ENCODE results near the gene NEK1. TPM values are rescaled to one million over a fixed set of nuclear protein-coding genes. Genes with fewer than 3 reads are reported as not detected.
A peak's percentile ranks its signal among the peaks of the same experiment; 100 is the strongest.

Gene NEK1, protein sequence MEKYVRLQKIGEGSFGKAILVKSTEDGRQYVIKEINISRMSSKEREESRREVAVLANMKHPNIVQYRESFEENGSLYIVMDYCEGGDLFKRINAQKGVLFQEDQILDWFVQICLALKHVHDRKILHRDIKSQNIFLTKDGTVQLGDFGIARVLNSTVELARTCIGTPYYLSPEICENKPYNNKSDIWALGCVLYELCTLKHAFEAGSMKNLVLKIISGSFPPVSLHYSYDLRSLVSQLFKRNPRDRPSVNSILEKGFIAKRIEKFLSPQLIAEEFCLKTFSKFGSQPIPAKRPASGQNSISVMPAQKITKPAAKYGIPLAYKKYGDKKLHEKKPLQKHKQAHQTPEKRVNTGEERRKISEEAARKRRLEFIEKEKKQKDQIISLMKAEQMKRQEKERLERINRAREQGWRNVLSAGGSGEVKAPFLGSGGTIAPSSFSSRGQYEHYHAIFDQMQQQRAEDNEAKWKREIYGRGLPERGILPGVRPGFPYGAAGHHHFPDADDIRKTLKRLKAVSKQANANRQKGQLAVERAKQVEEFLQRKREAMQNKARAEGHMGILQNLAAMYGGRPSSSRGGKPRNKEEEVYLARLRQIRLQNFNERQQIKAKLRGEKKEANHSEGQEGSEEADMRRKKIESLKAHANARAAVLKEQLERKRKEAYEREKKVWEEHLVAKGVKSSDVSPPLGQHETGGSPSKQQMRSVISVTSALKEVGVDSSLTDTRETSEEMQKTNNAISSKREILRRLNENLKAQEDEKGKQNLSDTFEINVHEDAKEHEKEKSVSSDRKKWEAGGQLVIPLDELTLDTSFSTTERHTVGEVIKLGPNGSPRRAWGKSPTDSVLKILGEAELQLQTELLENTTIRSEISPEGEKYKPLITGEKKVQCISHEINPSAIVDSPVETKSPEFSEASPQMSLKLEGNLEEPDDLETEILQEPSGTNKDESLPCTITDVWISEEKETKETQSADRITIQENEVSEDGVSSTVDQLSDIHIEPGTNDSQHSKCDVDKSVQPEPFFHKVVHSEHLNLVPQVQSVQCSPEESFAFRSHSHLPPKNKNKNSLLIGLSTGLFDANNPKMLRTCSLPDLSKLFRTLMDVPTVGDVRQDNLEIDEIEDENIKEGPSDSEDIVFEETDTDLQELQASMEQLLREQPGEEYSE (N-terminal part only)
- 26.2 TPM for polyA plus RNA-seq (ENCODE audit: insufficient read length)
- long read RNA-seq, donor 1: 0 reads
- long read RNA-seq, donor 2: 0 reads
- long read RNA-seq, donor 3: 0 reads
- long read RNA-seq, donor 4: 0 reads
- long read RNA-seq, donor 5: 0 reads
- long read RNA-seq, donor 6: 0 reads
- long read RNA-seq, donor 7: 0 reads
- long read RNA-seq, donor 8: 0 reads

GRCh38 chr4:169611991-169612870 is at the start of gene NEK1:
NEK1 (minus strand) TSS chr4:169612583; CDS start chr4:169602630, 9,953 bp downstream.
- peak; percentile 84 for DNase-seq

- DNase-seq: no peak
Measured at GRCh38 chr4:169661761-169662160, 49.4 kb upstream of the NEK1 start.

GRCh38 chr4:169660929-169661328 is 48.5 kb upstream of the NEK1 start:
- no peak for DNase-seq

DNA sequence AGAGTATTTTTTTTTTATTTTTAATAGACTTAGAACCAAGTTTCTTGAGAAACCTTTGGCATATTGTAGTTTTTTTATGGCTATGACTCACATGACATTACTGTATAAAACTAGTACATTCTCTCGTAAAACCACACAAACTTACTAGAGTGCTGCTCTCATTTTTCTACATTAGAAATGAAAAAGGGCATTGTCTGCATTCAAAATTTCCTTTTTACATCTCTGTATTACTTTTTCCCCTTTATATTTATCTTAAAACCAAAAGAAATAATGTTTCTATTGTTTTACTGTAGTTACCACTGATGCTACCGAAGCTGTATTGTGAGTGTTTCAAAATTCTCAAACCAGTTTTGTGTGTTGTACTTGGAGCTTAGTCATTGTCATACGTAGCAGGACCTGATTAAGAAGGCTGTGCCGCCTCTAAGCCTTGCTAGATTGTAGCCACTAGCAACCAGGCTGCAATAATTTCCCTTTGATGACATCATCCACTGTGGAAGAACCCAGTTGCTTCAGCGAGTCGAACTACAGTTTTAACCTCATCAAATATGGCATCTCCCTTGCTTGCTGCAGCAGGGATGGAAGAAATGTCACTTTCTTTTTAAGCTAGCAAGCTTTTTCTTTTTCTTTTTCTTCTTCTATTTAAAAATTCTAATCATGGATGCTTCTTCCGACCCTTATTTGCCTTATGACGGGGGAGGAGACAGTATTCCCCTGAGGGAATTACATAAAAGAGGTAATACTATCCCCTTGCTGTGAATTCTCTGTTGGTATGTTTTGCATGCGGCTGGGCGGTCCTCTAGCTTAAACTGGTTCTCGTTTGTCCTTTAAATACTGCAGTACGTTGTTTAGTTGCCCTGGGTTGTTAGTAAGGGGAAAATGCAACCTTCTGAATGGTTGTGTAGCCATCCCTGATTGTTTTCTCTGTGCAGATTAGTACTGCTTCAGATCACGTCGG is 47.6 kb upstream of the NEK1 start:
- DNase-seq: peak; percentile 90

- no peak for DNase-seq
Measured at GRCh38 chr4:169658975-169659715, 46.8 kb upstream of the NEK1 start.

DNA sequence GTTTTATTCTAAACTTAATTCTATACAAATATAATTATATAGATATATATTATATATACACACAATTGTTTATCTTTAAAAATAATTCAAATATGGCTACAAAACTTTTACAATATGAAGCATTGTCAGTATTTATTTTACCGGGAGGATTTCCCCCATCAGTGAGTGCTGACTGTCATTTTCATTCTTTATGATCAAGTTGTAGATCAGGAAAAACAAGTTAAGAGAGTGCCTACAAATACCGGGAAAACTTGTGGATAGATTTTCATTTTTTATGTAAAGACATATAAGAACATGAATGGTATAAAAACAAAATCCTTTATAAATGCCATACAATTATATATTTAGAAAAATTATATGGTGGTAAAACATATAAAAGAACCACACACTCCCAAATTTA is 45.8 kb upstream of the NEK1 start:
- no peak for DNase-seq

GRCh38 chr4:169657470-169658107 is 45.2 kb upstream of the NEK1 start:
- no peak for DNase-seq

DNA sequence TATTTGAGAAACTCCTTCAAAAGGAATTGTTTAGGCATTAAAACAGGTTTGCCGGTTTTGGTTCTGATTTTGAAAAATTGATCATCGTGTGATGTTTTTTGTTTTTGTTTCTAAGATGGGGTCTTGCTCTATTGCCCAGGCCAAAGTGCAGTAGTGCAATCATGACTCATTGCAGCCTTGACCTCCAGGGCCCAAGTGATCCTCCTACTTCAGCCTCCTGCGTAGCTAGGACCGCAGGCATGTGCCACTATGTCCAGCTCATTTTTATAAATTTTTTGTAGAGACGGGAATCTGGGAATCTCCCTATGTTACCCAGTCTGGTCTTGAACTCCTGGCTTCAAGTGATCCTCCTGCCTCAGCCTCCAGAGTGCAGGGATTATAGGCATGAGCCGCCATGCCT is 43.0 kb upstream of the NEK1 start:
- no peak for DNase-seq

GRCh38 chr4:169652535-169652934 is 40.2 kb upstream of the NEK1 start:
- DNase-seq: no peak

GRCh38 chr4:169650227-169650936 is 38.0 kb upstream of the NEK1 start:
- no peak for DNase-seq

DNA sequence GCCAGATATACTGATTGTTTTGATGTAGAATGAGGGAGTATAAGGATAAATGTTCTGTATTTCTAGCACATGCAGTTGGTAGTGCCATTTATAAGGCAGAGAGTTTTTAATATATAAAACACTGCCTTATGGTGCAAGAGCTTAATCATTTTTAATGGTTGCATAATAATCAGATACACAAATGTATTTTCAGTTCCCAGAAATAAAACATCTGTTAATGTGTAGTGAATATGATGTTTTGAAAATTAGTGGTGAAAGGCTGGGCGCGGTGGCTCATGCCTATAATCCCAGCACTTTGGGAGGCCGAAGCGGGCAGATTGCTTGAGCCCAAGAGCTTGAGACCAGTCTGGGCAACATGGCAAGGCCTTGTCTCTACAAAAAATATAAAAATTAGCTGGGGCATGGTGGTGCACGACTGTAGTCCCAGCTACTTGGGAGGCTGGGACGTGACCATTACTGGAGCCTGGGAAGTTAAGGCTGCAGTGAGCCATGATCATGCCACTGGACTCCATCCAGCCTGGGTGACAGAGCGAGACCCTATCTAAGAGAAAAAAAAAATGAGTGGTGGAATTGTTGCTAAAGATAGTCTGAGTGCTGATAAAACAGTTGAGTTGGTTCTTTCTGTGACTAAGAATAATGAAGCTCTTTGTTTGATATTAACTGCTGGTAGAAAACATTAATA is 37.3 kb upstream of the NEK1 start:
- no peak for DNase-seq

- DNase-seq: no peak
Measured at GRCh38 chr4:169645627-169646026, 33.2 kb upstream of the NEK1 start.

- DNase-seq: no peak
Measured at GRCh38 chr4:169644802-169645201, 32.4 kb upstream of the NEK1 start.

GRCh38 chr4:169640261-169640870 is 28.0 kb upstream of the NEK1 start:
- no peak for DNase-seq

GRCh38 chr4:169634975-169635374 is 22.6 kb upstream of the NEK1 start:
- no peak for DNase-seq

GRCh38 chr4:169632896-169633295 is 20.5 kb upstream of the NEK1 start:
- no peak for DNase-seq

GRCh38 chr4:169630069-169630468 is 17.7 kb upstream of the NEK1 start:
- DNase-seq: no peak
